Stimulated activated CD4-positive, alpha-beta T cell treated with anti-CD3 and anti-CD28 coated beads, Interleukin-4, amount 100 ng/mL, for 48 hours (primary cell): Measurements from ENCODE around the gene LIPA.
A peak's percentile ranks its signal among the peaks of the same experiment; 100 is the strongest.

Experiments
- DNase-seq, 2 donors: peaks; one replicate each; pipeline ENCODE4 v3.0.0-alpha.2; 2020; ENCODE audit warnings: low read depth in 2 of 2

LIPA gene

GRCh38 chr10:89240519-89240918 is 11.1 kb downstream of the LIPA start:
- no peak for DNase-seq

- no peak for DNase-seq
Measured at GRCh38 chr10:89238956-89239644, 12.5 kb downstream of the LIPA start.

- no peak for DNase-seq
Measured at GRCh38 chr10:89237849-89238248, 13.7 kb downstream of the LIPA start.

- no peak for DNase-seq
Measured at GRCh38 chr10:89236226-89236797, 15.3 kb downstream of the LIPA start.

GRCh38 chr10:89235073-89235798 is 16.3 kb downstream of the LIPA start:
- no peak for DNase-seq

- DNase-seq = no peak
Measured at GRCh38 chr10:89233033-89233432, 18.5 kb downstream of the LIPA start.

- no peak for DNase-seq
Measured at GRCh38 chr10:89228962-89229361, 22.6 kb downstream of the LIPA start.

GRCh38 chr10:89228146-89228545 is 23.4 kb downstream of the LIPA start:
- no peak for DNase-seq

GRCh38 chr10:89226891-89227290 is 24.7 kb downstream of the LIPA start:
- no peak for DNase-seq

GRCh38 chr10:89224739-89225443 is 26.7 kb downstream of the LIPA start:
- DNase-seq = no peak

GRCh38 chr10:89221919-89222318 is 29.7 kb downstream of the LIPA start:
- DNase-seq = no peak

GRCh38 chr10:89219513-89220218 is 31.9 kb downstream of the LIPA start:
- no peak for DNase-seq

- DNase-seq = peak; percentile 44 to 58
Measured at GRCh38 chr10:89217057-89217990, 34.3 kb downstream of the LIPA start.

- no peak for DNase-seq
Measured at GRCh38 chr10:89216056-89216455, 35.5 kb downstream of the LIPA start.

GRCh38 chr10:89215511-89215910 is 36.1 kb downstream of the LIPA start:
- DNase-seq = no peak

GRCh38 chr10:89214566-89215165 is 36.9 kb downstream of the LIPA start:
- no peak for DNase-seq

GRCh38 chr10:89213191-89213808 is 38.3 kb downstream of the LIPA start:
- no peak for DNase-seq

GRCh38 chr10:89210794-89211425 is 40.7 kb downstream of the LIPA start:
- DNase-seq = no peak

GRCh38 chr10:89209718-89210117 is 41.9 kb downstream of the LIPA start:
- no peak for DNase-seq
